Kidney (tissue), 14 donors: ENCODE results near the gene PIP5K1B. TPM values are rescaled to one million over a fixed set of nuclear protein-coding genes. Genes with fewer than 3 reads are reported as not detected.

Experiments
- DNase-seq, 5 donors: peaks; one replicate each; pipeline ENCODE4 v3.0.0-alpha.2; 2013 to 2020
- FAIRE-seq: peaks from 2 replicates; lab custom pipeline; 2012; peaks lifted over from hg19 to GRCh38; lab: Jason Lieb, UNC
- H3K27ac ChIP-seq, 2 donors: one replicate each; pipeline ENCODE4 v1.7.0; 2013; ENCODE audit warnings: low read depth in 2 of 2, low read length in 2 of 2, inconsistent platforms in 1 of 2
- H3K27me3 ChIP-seq: one replicate; pipeline ENCODE4 v1.7.1; 2013; ENCODE audit warnings: low read length, inconsistent platforms; ENCODE audit not compliant: control insufficient read depth, insufficient read depth
- H3K36me3 ChIP-seq, 3 donors: one replicate each; pipeline versions ENCODE4 v1.7.0 to v1.7.1; 2013; ENCODE audit warnings: low read length in 3 of 3, control low read depth in 1 of 3, inconsistent platforms in 1 of 3; ENCODE audit not compliant: insufficient read depth in 3 of 3, control insufficient read depth in 2 of 3
- H3K4me1 ChIP-seq, 3 donors: one replicate each; pipeline versions ENCODE4 v1.7.0 to v1.7.1; 2013; ENCODE audit warnings: low read length in 3 of 3, inconsistent platforms in 1 of 3, low read depth in 1 of 3; ENCODE audit not compliant: control insufficient read depth in 2 of 3, insufficient read depth in 2 of 3
- H3K4me3 ChIP-seq, 3 donors: one replicate each; pipeline versions ENCODE4 v1.7.0 to v1.8.1; 2013; ENCODE audit warnings: low read length in 3 of 3, control low read depth in 1 of 3, inconsistent platforms in 1 of 3
- H3K9ac ChIP-seq, 3 donors: one replicate each; pipeline versions ENCODE4 v1.7.0 to v1.7.1; 2013; ENCODE audit warnings: low read length in 3 of 3, control low read depth in 1 of 3, inconsistent platforms in 1 of 3
- H3K9me3 ChIP-seq, 3 donors: one replicate each; pipeline versions ENCODE4 v1.7.0 to v1.7.1; 2013; ENCODE audit warnings: low read length in 3 of 3, control low read depth in 1 of 3, inconsistent platforms in 1 of 3; ENCODE audit not compliant: control insufficient read depth in 2 of 3, insufficient read depth in 1 of 3
- intact Hi-C: fragments of 100-400 bp; cut with DNase I; formaldehyde crosslinking; loops from one replicate; pipeline ENCODE4 v1.11.1; 2022
- polyA plus RNA-seq: library from polyadenylated mRNA; stranded (reverse); fragments of 350-450 nt; fragmentation: Illumina TruSeq; extraction: RNeasy Lipid Tissue Mini Kit (QIAGEN cat#74804); gene quantifications from one replicate; pipeline ENCODE4 v1.2.3, GENCODE V29; 2014; ENCODE audit warnings: low read depth, low replicate concordance; ENCODE audit not compliant: insufficient read depth
- total RNA-seq: library from RNA; stranded (reverse); fragmentation: NEBNext Ultra II Directional; extraction: Animal tissue kit (Norgen Biotek cat#: 25700); gene quantifications from one replicate; pipeline ENCODE4 v1.2.1, GENCODE V29; 2021
- TF ChIP-seq, protein P1 (sequence below): IDR thresholded peaks from 3 replicates; pipeline ENCODE4 v1.5.1; 2012; ENCODE audit warnings: mild to moderate bottlenecking, moderate library complexity, borderline replicate concordance; ENCODE audit not compliant: insufficient read depth; ENCODE audit errors: extremely low read depth
- donor health status: control.
- donor health status: control.
- donor health status: control.
- donor health status: control.
- donor health status: control.
- donor health status: DM: yes; HTN: yes; CAD: no.
- donor health status: Normal renal cell carcinoma (clear cell type).

Gene PIP5K1B
- total and polyA plus RNA-seq, 2 donors from 2014 or later: 9.4 to 10.1 TPM

GRCh38 chr9:68804911-68805889 lies 100.2 kb downstream of the PIP5K1B start:
- H3K4me3 ChIP-seq: no peak overlapping the region
- H3K27ac ChIP-seq: peak overlapping the region in 1 of 2 donors; percentile 5
- intact Hi-C loops: no loop called here
- TF ChIP-seq, protein P1, sequence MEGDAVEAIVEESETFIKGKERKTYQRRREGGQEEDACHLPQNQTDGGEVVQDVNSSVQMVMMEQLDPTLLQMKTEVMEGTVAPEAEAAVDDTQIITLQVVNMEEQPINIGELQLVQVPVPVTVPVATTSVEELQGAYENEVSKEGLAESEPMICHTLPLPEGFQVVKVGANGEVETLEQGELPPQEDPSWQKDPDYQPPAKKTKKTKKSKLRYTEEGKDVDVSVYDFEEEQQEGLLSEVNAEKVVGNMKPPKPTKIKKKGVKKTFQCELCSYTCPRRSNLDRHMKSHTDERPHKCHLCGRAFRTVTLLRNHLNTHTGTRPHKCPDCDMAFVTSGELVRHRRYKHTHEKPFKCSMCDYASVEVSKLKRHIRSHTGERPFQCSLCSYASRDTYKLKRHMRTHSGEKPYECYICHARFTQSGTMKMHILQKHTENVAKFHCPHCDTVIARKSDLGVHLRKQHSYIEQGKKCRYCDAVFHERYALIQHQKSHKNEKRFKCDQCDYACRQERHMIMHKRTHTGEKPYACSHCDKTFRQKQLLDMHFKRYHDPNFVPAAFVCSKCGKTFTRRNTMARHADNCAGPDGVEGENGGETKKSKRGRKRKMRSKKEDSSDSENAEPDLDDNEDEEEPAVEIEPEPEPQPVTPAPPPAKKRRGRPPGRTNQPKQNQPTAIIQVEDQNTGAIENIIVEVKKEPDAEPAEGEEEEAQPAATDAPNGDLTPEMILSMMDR: no peak
- H3K4me1 ChIP-seq: peaks cover 0 to 14% (median 13%) of the 10 kb centered on the region in 3 donors
- H3K9me3 ChIP-seq: no peaks in the 10 kb centered on the region
- H3K27me3 ChIP-seq: no peaks in the 10 kb centered on the region
- H3K9ac ChIP-seq: no peak overlapping the region
- DNase-seq (no peak), FAIRE-seq (no peak)
- H3K36me3 ChIP-seq: no peaks in the 10 kb centered on the region

DNA sequence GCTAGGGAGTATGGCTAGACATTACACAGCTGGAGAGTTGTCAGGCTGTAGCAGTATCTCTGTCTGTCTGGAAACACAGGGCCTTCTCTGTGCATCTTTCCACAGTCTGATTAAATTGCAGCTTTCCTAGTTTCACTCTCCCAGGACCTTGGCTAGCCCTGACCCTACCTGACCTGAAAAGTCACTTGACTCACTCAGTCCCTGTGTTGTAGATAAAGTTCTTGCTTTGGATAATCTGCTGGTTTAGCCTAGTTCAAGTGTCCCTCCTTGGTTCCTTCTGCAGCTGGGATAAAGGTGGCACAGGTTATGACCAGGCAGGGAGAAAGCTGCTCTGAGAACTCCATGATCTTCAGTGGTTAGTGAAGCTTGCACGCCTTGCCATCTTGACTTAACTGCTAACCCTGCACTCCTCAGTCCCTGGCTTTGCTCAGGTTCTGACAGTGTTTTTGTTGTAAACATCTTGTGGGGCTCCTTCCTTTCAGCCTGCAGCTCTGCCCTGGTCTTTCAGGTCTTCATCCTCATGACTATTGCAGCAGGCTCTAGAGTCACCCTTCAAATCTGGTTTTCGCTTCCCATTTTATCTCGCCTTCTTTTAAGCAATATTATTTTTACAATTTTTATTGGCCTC lies 101.0 kb downstream of the PIP5K1B start:
- DNase-seq (no peak), FAIRE-seq (no peak)
- Histone ChIP-seq H3K27me3 (no peaks in the 10 kb centered on the region), H3K36me3 (no peaks in the 10 kb centered on the region), H3K9me3 (no peaks in the 10 kb centered on the region), H3K9ac (no peak overlapping the region), H3K4me3 (no peak overlapping the region), H3K4me1 (peaks cover 0 to 14% (median 13%) of the 10 kb centered on the region in 3 donors), H3K27ac (peak overlapping the region in 1 of 2 donors; percentile 5)
- intact Hi-C loops: no loop called here
- TF ChIP-seq, protein P1: no peak

DNA sequence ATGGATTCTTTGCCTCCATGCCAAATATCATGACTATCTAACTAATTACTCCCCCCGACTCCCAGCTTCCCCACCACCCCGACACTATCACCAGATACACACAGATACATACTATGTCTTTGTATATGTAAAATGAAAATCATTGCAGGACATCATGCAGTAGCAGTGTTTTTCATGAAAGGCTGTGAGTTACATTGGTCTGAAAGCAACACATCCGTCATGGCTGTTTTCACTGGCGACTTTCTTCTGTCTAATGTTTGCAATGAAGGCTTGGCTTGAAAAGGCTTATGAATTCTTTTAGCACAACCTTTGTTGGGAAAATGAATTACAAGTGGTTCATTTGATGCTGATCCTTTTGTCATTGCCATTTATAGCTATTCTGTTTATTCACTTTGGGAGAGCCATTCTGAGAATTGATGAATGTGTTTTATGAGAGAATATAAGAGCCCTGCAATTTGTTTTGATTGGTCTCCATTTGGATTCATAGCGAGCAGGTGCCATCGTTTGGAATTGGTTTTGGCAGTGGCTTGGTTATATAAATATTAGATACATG lies 103.4 kb downstream of the PIP5K1B start:
- Histone ChIP-seq H3K9me3 (no peaks in the 10 kb centered on the region), H3K36me3 (no peaks in the 10 kb centered on the region), H3K4me1 (peaks cover 0 to 12% (median 7%) of the 10 kb centered on the region in 3 donors), H3K27me3 (no peaks in the 10 kb centered on the region), H3K4me3 (no peak overlapping the region), H3K9ac (no peak overlapping the region), H3K27ac (no peak overlapping the region)
- DNase-seq (no peak), FAIRE-seq (no peak)
- TF ChIP-seq, protein P1: no peak
- intact Hi-C loops: no loop called here
